Panc1 (cell line): ENCODE measurements around the gene RLBP1.

ENCODE experiments used
- POLR2AphosphoS5 ChIP-seq: IDR thresholded peaks from 2 replicates; pipeline ENCODE4 v1.6.1; 2012; ENCODE audit warnings: mild to moderate bottlenecking, low read depth, low read length, moderate library complexity
- SIN3A ChIP-seq: IDR thresholded peaks from 2 replicates; pipeline ENCODE4 v1.6.1; 2012; ENCODE audit warnings: low read depth, mild to moderate bottlenecking, low read length, moderate library complexity, borderline replicate concordance; ENCODE audit not compliant: insufficient read depth
- TCF7L2 ChIP-seq: IDR thresholded peaks from 2 replicates; pipeline ENCODE4 v1.6.1; 2011; ENCODE audit warnings: mild to moderate bottlenecking, low read depth, low read length, inconsistent platforms
- TF ChIP-seq, protein P1 (sequence below): fragments of 450-650 bp; IDR thresholded peaks from 2 replicates; pipeline ENCODE4 v1.5.1; 2017; ENCODE audit warnings: mild to moderate bottlenecking
- TF ChIP-seq, protein P2 (sequence below), 2 experiments: IDR thresholded peaks; 2 replicates each; pipeline ENCODE4 v1.6.1; 2011 to 2012; ENCODE audit warnings: low read depth in 2 of 2, control low read depth in 1 of 2, low read length in 1 of 2, mild to moderate bottlenecking in 1 of 2, moderate library complexity in 1 of 2; ENCODE audit not compliant: insufficient read depth in 1 of 2

DNA sequence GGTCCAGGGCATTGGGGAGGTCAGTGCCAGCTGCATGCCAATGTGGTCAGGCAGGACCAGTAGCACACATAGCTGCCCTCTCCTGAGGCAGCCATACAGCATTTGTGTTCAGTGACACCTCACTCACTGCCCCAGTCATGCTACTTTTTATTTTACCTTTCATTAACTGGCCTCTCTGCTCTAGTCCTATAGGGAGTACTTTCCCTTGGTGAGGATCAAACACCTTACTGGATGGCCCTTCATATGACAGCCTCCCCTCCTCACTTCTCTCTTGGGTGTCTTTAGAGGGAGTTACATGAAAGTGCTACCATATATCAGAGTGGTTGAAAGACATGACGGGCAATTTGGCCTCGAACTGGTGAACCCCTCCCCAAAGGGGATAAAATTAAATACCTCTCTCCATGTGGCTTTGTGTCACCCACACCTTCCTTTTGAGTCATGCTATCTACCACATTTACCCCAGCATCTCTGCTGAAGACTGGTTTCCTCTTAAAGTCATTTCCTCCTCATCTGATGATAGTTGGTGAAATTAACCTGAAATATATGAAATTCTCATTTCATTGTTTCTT lies 17.6 kb downstream of the RLBP1 start:
- TF ChIP-seq, protein P1, sequence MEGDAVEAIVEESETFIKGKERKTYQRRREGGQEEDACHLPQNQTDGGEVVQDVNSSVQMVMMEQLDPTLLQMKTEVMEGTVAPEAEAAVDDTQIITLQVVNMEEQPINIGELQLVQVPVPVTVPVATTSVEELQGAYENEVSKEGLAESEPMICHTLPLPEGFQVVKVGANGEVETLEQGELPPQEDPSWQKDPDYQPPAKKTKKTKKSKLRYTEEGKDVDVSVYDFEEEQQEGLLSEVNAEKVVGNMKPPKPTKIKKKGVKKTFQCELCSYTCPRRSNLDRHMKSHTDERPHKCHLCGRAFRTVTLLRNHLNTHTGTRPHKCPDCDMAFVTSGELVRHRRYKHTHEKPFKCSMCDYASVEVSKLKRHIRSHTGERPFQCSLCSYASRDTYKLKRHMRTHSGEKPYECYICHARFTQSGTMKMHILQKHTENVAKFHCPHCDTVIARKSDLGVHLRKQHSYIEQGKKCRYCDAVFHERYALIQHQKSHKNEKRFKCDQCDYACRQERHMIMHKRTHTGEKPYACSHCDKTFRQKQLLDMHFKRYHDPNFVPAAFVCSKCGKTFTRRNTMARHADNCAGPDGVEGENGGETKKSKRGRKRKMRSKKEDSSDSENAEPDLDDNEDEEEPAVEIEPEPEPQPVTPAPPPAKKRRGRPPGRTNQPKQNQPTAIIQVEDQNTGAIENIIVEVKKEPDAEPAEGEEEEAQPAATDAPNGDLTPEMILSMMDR, result no peak
- TF ChIP-seq, protein P2, sequence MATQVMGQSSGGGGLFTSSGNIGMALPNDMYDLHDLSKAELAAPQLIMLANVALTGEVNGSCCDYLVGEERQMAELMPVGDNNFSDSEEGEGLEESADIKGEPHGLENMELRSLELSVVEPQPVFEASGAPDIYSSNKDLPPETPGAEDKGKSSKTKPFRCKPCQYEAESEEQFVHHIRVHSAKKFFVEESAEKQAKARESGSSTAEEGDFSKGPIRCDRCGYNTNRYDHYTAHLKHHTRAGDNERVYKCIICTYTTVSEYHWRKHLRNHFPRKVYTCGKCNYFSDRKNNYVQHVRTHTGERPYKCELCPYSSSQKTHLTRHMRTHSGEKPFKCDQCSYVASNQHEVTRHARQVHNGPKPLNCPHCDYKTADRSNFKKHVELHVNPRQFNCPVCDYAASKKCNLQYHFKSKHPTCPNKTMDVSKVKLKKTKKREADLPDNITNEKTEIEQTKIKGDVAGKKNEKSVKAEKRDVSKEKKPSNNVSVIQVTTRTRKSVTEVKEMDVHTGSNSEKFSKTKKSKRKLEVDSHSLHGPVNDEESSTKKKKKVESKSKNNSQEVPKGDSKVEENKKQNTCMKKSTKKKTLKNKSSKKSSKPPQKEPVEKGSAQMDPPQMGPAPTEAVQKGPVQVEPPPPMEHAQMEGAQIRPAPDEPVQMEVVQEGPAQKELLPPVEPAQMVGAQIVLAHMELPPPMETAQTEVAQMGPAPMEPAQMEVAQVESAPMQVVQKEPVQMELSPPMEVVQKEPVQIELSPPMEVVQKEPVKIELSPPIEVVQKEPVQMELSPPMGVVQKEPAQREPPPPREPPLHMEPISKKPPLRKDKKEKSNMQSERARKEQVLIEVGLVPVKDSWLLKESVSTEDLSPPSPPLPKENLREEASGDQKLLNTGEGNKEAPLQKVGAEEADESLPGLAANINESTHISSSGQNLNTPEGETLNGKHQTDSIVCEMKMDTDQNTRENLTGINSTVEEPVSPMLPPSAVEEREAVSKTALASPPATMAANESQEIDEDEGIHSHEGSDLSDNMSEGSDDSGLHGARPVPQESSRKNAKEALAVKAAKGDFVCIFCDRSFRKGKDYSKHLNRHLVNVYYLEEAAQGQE (IDR thresholded peaks at IDR 0.05; ENCODE audit: insufficient read depth in 1 of 2, low read depth in 2 of 2, low read length in 1 of 2), result no peak
- TF ChIP-seq SIN3A, result no peak
- no peak for TF ChIP-seq POLR2AphosphoS5
- no peak for TF ChIP-seq TCF7L2
